ENCODE results near the gene MBNL1.

MBNL1 gene

DNA sequence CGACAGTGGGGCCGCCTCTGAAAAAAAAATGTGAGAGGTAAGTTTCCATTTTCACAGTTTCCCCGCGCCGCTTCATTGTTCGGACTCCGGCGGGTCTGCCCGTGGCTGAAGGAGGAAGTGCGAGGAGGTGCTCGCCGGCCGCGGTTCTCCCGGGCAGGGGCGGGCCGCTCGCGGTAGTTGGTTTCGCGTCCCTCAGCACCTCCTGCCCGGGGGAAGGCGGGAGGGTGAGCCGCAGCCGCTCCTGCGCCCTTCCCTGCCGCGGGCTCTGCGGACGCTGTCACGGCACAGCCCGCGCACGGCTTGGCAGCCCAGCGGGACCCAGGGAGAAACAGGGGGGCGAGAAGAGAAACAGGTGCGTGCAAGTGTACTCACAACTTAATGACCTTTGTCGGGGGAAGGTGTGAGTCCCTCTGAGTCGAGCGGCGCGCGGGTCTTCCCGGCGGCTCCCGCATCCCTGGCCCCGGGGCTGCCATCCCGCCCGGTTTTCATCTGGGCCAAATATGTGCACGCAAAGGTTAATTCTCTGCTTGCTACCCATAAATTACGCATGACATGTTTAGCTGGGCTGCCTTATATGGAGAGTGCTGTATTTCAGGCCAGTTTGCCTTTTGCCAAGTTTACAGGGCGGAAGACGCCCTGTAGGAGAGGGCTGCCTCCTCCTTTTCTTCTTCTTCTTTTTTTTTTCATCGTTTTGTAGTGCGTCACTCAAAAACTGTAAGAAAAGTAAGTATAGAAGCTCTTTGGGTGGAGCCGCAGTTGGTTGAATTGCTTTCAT is 514 bp downstream of the MBNL1 start:
- H3K27ac ChIP-seq, result peak overlapping the region; percentile 97
- TF ChIP-seq CTCF (conservative IDR thresholded peaks at IDR 0.05), result no peak

GRCh38 chr3:152269831-152270734 is 1.4 kb downstream of the MBNL1 start:
- peak overlapping the region; percentile 97 for H3K27ac ChIP-seq
- no peak for TF ChIP-seq CTCF (conservative IDR thresholded peaks at IDR 0.05)

DNA sequence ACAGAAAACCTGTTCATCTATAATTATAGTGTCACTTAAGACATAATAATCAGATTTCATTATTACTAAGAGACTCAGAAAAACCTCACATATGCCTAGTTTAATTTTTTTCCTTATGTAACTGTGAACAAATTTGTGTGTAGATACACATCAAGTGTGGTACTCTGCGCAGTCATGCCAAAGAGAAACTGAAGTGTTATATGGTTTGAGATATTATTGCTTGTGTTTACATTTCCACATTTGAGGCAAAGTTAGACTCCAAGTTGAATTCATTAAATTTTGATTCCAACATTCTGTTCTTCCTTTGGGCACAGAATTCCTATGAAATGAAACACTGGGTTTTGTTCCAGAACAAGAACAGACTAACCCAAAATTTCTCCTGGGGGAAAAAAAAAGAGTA is 2.2 kb downstream of the MBNL1 start:
- TF ChIP-seq CTCF (conservative IDR thresholded peaks at IDR 0.05), result no peak

GRCh38 chr3:152271501-152272236 is 2.9 kb downstream of the MBNL1 start:
- no peak for TF ChIP-seq CTCF (conservative IDR thresholded peaks at IDR 0.05)
- H3K27ac ChIP-seq, result peak overlapping the region; percentile 97

More for the DNA sequence above, 2.2 kb downstream of the MBNL1 start:
- peak overlapping the region; percentile 97 for H3K27ac ChIP-seq

- no peak overlapping the region for H3K27ac ChIP-seq
- no peak for TF ChIP-seq CTCF (conservative IDR thresholded peaks at IDR 0.05)
These were observed 4.1 kb downstream of the MBNL1 start for GRCh38 chr3:152272771-152273242.

DNA sequence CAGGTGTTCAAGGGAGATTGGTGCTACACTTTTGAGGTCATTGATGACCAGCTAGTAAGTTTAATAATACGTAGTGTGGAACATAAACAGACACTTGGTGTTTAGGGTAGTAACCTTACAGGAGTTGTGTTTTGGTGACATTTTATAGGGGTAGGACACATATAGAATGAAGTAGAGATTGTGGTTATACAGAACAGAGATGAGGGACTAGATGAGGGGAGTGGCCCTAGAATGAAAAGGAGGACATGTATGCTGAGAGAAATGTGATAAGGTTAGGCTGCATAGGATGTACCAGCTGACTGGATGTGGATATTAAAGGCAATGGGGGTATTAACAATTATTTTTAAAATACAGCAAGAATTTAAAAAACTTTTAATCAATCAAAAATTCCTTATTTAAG is 8.0 kb downstream of the MBNL1 start:
- no peak for TF ChIP-seq CTCF (conservative IDR thresholded peaks at IDR 0.05)
- H3K27ac ChIP-seq, result no peak overlapping the region

DNA sequence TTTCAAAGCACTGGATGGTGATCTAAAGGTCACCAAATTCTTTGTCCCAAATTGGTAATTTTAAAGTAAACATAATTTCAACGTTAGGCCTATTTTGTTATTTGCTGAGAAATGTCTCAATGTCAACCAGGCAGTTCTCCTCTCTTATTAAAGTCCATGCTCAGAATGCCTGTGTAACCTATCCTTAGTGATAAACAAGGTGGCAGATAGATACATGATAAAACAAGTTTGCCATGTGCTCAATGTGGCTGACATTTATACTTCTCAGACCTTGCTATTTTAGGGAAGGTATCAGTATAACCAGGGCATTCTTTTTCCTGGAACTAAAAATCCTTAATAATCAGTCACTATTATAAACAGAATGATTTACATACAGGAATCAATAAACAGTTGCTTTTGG is 8.5 kb downstream of the MBNL1 start:
- TF ChIP-seq CTCF (conservative IDR thresholded peaks at IDR 0.05), result no peak

More for the DNA sequence above, 8.5 kb downstream of the MBNL1 start:
- no peak overlapping the region for H3K27ac ChIP-seq
